ENCODE data around the gene WDHD1.
"Not testable (repeated sequence)": the region's sequence is repeated elsewhere in the genome, so short reads cannot be mapped to it uniquely, and the experiment has no call there.

WDHD1 gene

DNA sequence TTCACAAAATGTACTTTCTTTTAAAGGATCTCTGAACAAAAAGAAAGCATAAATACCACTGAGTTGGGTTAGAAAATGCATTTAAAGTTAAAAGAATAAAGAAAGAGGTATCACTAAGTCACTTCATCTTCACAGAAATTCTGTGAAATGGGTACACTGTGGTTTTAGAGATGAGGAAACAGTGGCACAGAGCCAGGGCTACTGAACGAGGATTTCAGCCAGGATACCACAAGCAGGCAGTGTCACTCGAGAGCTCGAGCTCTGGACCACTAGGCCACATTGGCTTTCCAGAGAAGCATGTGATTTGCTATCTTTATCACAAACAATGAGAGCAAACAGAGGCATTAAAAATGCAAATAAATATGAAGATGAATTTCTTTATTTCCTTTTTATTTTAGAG is 51.0 kb downstream of the WDHD1 start:
- TF ChIP-seq, protein P1, sequence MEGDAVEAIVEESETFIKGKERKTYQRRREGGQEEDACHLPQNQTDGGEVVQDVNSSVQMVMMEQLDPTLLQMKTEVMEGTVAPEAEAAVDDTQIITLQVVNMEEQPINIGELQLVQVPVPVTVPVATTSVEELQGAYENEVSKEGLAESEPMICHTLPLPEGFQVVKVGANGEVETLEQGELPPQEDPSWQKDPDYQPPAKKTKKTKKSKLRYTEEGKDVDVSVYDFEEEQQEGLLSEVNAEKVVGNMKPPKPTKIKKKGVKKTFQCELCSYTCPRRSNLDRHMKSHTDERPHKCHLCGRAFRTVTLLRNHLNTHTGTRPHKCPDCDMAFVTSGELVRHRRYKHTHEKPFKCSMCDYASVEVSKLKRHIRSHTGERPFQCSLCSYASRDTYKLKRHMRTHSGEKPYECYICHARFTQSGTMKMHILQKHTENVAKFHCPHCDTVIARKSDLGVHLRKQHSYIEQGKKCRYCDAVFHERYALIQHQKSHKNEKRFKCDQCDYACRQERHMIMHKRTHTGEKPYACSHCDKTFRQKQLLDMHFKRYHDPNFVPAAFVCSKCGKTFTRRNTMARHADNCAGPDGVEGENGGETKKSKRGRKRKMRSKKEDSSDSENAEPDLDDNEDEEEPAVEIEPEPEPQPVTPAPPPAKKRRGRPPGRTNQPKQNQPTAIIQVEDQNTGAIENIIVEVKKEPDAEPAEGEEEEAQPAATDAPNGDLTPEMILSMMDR (conservative IDR thresholded peaks at IDR 0.05): no peak
- no peak overlapping the region for H3K27ac ChIP-seq

DNA sequence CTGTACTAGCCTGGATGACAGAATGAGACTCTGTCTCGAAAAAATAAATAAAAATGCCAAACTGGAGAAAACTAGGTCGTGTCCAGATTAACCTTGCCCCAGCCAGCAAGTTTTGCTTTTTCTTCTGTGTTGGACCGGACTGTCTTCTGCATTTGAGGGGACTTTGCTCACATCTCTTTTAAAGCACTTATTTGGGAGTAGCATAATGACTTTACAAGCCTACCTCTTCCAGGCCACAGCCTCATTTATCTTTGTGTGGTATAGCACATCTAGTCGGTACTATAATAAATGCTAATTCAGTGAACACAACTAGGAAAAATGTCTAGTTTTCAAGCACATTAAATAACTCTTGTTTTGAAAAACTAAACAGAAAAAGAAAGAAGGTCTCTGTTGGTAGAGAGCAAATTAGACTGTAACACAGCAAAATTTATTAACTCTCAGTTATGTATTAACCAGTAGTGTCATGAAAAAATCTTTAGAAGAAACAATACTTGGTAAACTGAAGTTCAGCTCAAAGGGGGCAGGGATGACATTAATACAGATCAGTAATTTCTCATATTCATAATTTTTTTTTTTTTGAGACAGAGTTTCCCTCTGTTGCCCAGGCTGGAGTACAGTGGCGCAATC is 52.0 kb downstream of the WDHD1 start:
- TF ChIP-seq, protein P1 (conservative IDR thresholded peaks at IDR 0.05): no peak
- no peak overlapping the region for H3K27ac ChIP-seq

DNA sequence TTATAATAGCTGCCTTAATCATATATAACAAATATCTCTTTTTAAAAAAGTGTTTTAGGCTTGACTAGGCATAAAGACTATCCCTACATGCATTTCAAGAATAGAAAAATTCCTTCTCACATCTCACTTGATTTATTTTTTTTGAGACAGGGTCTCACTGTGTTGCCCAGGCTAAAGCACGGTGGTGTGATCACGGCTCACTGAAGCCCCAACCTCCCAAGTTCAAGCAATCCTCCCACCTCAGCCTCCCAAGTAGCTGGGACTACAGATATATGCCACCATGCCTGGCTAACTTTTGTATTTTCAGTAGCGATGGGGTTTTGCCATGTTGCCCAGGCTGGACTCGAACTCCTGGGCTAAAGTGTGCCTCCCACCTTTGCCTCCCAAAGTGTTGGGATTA is 59.4 kb downstream of the WDHD1 start:
- TF ChIP-seq, protein P1 (conservative IDR thresholded peaks at IDR 0.05): no peak
- no peak overlapping the region for H3K27ac ChIP-seq

DNA sequence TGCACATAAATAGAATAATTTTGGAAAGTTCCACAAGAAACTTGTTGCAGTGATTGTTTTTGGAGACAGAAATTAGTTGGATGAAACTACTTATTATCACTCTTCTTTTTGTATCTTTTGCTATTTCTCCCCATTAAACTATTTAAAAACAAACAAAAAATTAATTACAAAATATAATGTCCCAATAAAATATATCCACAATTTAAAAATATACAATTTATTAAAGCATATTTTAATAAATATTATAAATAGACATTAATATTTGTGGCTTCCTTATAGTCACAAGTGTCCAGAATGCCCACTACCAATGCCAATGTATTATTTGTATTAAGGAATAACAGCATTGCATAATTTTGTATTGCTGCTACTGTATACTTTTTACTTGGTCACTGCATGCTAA is 71.8 kb downstream of the WDHD1 start:
- TF ChIP-seq, protein P1 (conservative IDR thresholded peaks at IDR 0.05): no peak
- H3K27ac ChIP-seq: no peak overlapping the region

DNA sequence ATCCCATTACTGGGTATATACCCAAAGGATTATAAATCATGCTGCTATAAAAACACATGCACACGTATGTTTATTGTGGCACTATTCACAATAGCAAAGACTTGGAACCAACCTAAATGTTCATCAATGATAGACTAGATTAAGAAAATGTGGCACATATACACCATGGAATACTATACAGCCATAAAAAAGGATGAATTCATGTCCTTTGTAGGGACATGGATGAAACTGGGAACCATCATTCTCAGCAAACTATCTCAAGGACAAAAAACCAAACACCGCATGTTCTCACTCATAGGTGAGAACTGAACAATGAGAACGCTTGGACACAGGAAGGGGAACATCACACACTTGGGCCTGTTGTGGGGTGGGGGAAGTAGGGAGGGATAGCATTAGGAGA is 73.3 kb downstream of the WDHD1 start:
- H3K27ac ChIP-seq: not testable (repeated sequence)

DNA sequence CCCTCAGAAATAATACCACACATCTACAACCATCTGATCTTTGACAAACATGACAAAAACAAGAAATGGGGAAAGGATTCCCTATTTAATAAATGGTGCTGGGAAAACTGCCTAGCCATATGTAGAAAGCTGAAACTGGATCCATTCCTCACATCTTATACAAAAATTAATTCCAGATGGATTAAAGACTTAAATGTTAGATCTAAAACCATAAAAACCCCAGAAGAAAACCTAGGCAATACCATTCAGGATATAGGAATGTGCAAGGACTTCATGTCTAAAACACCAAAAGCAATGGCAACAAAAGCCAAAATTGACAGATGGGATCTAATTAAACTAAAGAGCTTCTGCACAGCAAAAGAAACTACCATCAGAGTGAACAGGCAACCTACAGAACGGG is 74.1 kb downstream of the WDHD1 start:
- not testable (repeated sequence) for H3K27ac ChIP-seq

DNA sequence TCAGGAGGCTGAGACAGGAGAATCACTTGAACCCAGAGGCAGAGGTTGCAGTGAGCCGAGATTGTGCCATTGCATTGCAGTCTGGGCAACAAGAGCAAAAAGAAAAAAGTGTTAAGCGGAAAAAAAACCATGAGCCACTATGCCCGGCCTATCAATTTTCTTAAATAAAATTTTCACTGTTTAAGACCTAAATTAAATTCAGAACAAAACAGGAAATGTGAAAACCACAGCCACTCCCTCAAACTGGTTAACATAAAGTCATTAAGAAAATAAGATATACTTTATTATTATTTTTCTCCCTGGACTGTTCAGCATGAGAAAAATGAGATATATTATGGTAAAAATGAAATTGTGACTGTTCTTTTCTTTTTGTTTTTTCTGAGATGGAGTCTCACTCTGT is 79.7 kb downstream of the WDHD1 start:
- no peak overlapping the region for H3K27ac ChIP-seq
- TF ChIP-seq, protein P1 (conservative IDR thresholded peaks at IDR 0.05): no peak

DNA sequence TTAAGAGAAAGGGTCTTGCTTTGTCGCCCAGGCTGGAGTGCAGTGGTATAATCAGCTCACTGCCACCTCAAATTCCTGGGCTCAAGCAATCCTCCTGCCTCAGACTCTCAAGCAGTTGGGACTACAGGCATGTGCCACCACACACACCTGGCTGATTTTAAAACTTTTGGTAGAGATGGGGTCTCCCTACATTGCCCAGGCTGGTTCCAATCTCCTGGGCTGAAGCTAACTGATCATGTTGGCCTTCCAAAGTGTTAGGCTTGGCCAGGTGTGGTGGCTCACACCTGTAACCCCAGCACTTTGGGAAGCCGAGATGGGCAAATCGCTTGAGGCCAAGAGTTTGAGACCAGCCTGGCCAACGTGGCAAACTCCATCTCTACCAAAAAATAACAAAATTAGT is 80.4 kb downstream of the WDHD1 start:
- TF ChIP-seq, protein P1 (conservative IDR thresholded peaks at IDR 0.05): no peak
- H3K27ac ChIP-seq: no peak overlapping the region

Data from VCaP (cell line).